Measurements from ENCODE around the gene MMP13.
"Not testable (repeated sequence)": the region's sequence is repeated elsewhere in the genome, so short reads cannot be mapped to it uniquely, and the experiment has no call there.

The MMP13 gene

GRCh38 chr11:102955624-102956023 lies at the start of gene MMP13:
MMP13 (minus strand) TSS chr11:102955732; CDS start chr11:102955705, 27 bp downstream.
- no peak for DNase-seq

- DNase-seq: not testable (repeated sequence)
These were observed 48.7 kb upstream of the MMP13 start for GRCh38 chr11:103004234-103004633.

- no peak for DNase-seq
These were observed 38.6 kb upstream of the MMP13 start for GRCh38 chr11:102994105-102994504.

- DNase-seq: no peak
These were observed 36.2 kb upstream of the MMP13 start for GRCh38 chr11:102991776-102992175.

- no peak for DNase-seq
These were observed 34.6 kb upstream of the MMP13 start for GRCh38 chr11:102990145-102990544.

- no peak for DNase-seq
These were observed 34.0 kb upstream of the MMP13 start for GRCh38 chr11:102989379-102990047.

GRCh38 chr11:102986815-102987214 lies 31.3 kb upstream of the MMP13 start:
- DNase-seq: no peak

GRCh38 chr11:102985850-102986249 lies 30.3 kb upstream of the MMP13 start:
- no peak for DNase-seq

GRCh38 chr11:102983486-102983885 lies 28.0 kb upstream of the MMP13 start:
- no peak for DNase-seq

- no peak for DNase-seq
These were observed 25.9 kb upstream of the MMP13 start for GRCh38 chr11:102981324-102981910.

- DNase-seq: no peak
These were observed 19.2 kb upstream of the MMP13 start for GRCh38 chr11:102974552-102975280.

GRCh38 chr11:102973698-102974097 lies 18.2 kb upstream of the MMP13 start:
- not testable (repeated sequence) for DNase-seq

- no peak for DNase-seq
These were observed 17.3 kb upstream of the MMP13 start for GRCh38 chr11:102972853-102973252.

GRCh38 chr11:102971766-102972165 lies 16.2 kb upstream of the MMP13 start:
- no peak for DNase-seq

- DNase-seq: no peak
These were observed 12.0 kb upstream of the MMP13 start for GRCh38 chr11:102967497-102967896.

GRCh38 chr11:102966011-102966410 lies 10.5 kb upstream of the MMP13 start:
- no peak for DNase-seq

- DNase-seq: no peak
These were observed 9.3 kb upstream of the MMP13 start for GRCh38 chr11:102964867-102965266.

GRCh38 chr11:102957953-102958352 lies 2.4 kb upstream of the MMP13 start:
- DNase-seq: no peak

- no peak for DNase-seq
These were observed 4.9 kb downstream of the MMP13 start for GRCh38 chr11:102950622-102951081.

- DNase-seq: no peak
These were observed 9.3 kb downstream of the MMP13 start for GRCh38 chr11:102946237-102946636.

GRCh38 chr11:102940714-102941588 lies 14.6 kb downstream of the MMP13 start:
- peak; percentile 14 for DNase-seq

GRCh38 chr11:102936864-102937509 lies 18.5 kb downstream of the MMP13 start:
- no peak for DNase-seq
